GM18867 (cell line): ENCODE results near the gene PHF19.

Experiments
- ATAC-seq: cut with Tn5 transposase; IDR thresholded peaks from one replicate; pipeline ENCODE4 v1.9.1; 2021; ENCODE audit warnings: mild to moderate bottlenecking, moderate library complexity; ENCODE audit not compliant: unreplicated experiment

PHF19 gene

GRCh38 chr9:120875195-120875565 lies 1.8 kb downstream of the PHF19 start:
- no peak for ATAC-seq

GRCh38 chr9:120874226-120875194 lies 2.5 kb downstream of the PHF19 start:
- ATAC-seq = no peak

- no peak for ATAC-seq
Measured at GRCh38 chr9:120873512-120873911, 3.5 kb downstream of the PHF19 start.

GRCh38 chr9:120872791-120873502 lies 4.0 kb downstream of the PHF19 start:
- ATAC-seq = no peak

GRCh38 chr9:120870206-120870605 lies 6.8 kb downstream of the PHF19 start:
- no peak for ATAC-seq

- ATAC-seq = no peak
Measured at GRCh38 chr9:120869726-120870125, 7.3 kb downstream of the PHF19 start.

GRCh38 chr9:120869360-120869687 lies 7.7 kb downstream of the PHF19 start:
- ATAC-seq = no peak

GRCh38 chr9:120868676-120869359 lies 8.2 kb downstream of the PHF19 start:
- ATAC-seq = peak; percentile 91

GRCh38 chr9:120868339-120868675 lies 8.7 kb downstream of the PHF19 start:
- ATAC-seq = peak; percentile 4

- ATAC-seq = no peak
Measured at GRCh38 chr9:120867676-120868338, 9.2 kb downstream of the PHF19 start.

GRCh38 chr9:120866651-120867050 lies 10.3 kb downstream of the PHF19 start:
- no peak for ATAC-seq

GRCh38 chr9:120865809-120866208 lies 11.2 kb downstream of the PHF19 start:
- no peak for ATAC-seq

- ATAC-seq = no peak
Measured at GRCh38 chr9:120865176-120865575, 11.8 kb downstream of the PHF19 start.

- ATAC-seq = no peak
Measured at GRCh38 chr9:120864719-120865118, 12.3 kb downstream of the PHF19 start.

- no peak for ATAC-seq
Measured at GRCh38 chr9:120863833-120864232, 13.2 kb downstream of the PHF19 start.

GRCh38 chr9:120862452-120862851 lies 14.5 kb downstream of the PHF19 start:
- no peak for ATAC-seq

- ATAC-seq = no peak
Measured at GRCh38 chr9:120861935-120862334, 15.1 kb downstream of the PHF19 start.

- ATAC-seq = no peak
Measured at GRCh38 chr9:120860083-120860482, 16.9 kb downstream of the PHF19 start.

- no peak for ATAC-seq
Measured at GRCh38 chr9:120859361-120859760, 17.6 kb downstream of the PHF19 start.

GRCh38 chr9:120857902-120858301 lies 19.1 kb downstream of the PHF19 start:
- no peak for ATAC-seq

- no peak for ATAC-seq
Measured at GRCh38 chr9:120857481-120857880, 19.5 kb downstream of the PHF19 start.
